K562 (cell line): Measurements from ENCODE around the gene ILKAP. TPM values are rescaled to one million over a fixed set of nuclear protein-coding genes. Genes with fewer than 3 reads are reported as not detected.

Experiments
- ATAC-seq: fragments of 200-7000 bp; cut with Tn5 transposase; 3 replicates; pipeline ENCODE4 v1.9.1; 2020; ENCODE audit warnings: moderate library complexity
- BruUV-seq: library from RNA; stranded (reverse); fragments of 400-500 nt; replicated peaks from 2 replicates; lab custom pipeline; 2021; lab: Mats Ljungman, UMichigan
- CTCF ChIA-PET: fragments of 300-600 bp; formaldehyde crosslinking; extraction: SDS; loops from one replicate; lab custom pipeline; 2021; ENCODE audit warnings: low intra/inter-chr PET ratio; lab: Yijun Ruan, JAX
- POLR2A ChIA-PET: fragments of 300-600, 350-650 bp; sonication (Branson Sonifier 250); formaldehyde crosslinking; extraction: SDS; loops from one replicate; lab custom pipeline; 2021; ENCODE audit warnings: antibody characterized with exemption, inconsistent platforms; lab: Yijun Ruan, JAX
- DNase-seq, 4 experiments: peaks; one replicate each; pipeline versions ENCODE4 v3.0.0 to v3.0.0-alpha.2; 2011 to 2018; ENCODE audit warnings: low spot score in 3 of 4, mixed read lengths in 3 of 4; ENCODE audit errors: extremely low read depth in 1 of 4
- FAIRE-seq: peaks from 2 replicates; lab custom pipeline; 2011; peaks lifted over from hg19 to GRCh38; lab: Jason Lieb, UNC
- H2AFZ ChIP-seq: 2 replicates; pipeline ENCODE4 v1.6.0; 2011; ENCODE audit warnings: low read depth, low read length, control low read depth, inconsistent platforms
- H3K27ac ChIP-seq: fragments of 200-600 bp; 3 replicates; pipeline ENCODE4 v1.8.0; 2011; ENCODE audit warnings: low read depth, mild to moderate bottlenecking, control low read depth, inconsistent platforms, low read length, moderate library complexity, mixed read lengths; ENCODE audit errors: extremely low read depth
- H3K27me3 ChIP-seq, 2 experiments: fragments of 300-600 bp in 1 of 2; 2 replicates in 1 of 2; 3 replicates in 1 of 2; pipeline versions ENCODE4 v1.6.0 to v1.8.0; 2011; ENCODE audit warnings: inconsistent platforms in 2 of 2, low read length in 2 of 2, mild to moderate bottlenecking in 1 of 2, mixed read lengths in 1 of 2, moderate library complexity in 1 of 2; ENCODE audit not compliant: control insufficient read depth in 2 of 2, insufficient read depth in 2 of 2
- H3K36me3 ChIP-seq: fragments of 300-600 bp; 3 replicates; pipeline ENCODE4 v1.8.0; 2011; ENCODE audit warnings: mild to moderate bottlenecking, low read length, inconsistent platforms; ENCODE audit not compliant: control insufficient read depth, insufficient read depth
- H3K4me1 ChIP-seq, 2 experiments: fragments of 200-600 bp in 1 of 2; replicated peaks in 1 of 2; 2 replicates in 1 of 2; 3 replicates in 1 of 2; pipeline versions ENCODE4 v1.5.1 to v1.8.0; 2011; ENCODE audit warnings: inconsistent platforms in 2 of 2, low read length in 2 of 2, mild to moderate bottlenecking in 1 of 2, mixed read lengths in 1 of 2, moderate library complexity in 1 of 2; ENCODE audit not compliant: control insufficient read depth in 2 of 2, insufficient read depth in 2 of 2
- H3K4me2 ChIP-seq: 2 replicates; pipeline ENCODE4 v1.6.1; 2011; ENCODE audit warnings: low read length, control low read depth, inconsistent platforms, mixed read lengths; ENCODE audit not compliant: insufficient read depth
- H3K4me3 ChIP-seq: fragments of 200-600 bp; sonication (generic), shearing (Covaris generic); 2 replicates; pipeline ENCODE4 v1.5.1; 2016; ENCODE audit warnings: control low read depth, inconsistent platforms
- H3K79me2 ChIP-seq: fragments of 200-600 bp; 3 replicates; pipeline ENCODE4 v1.8.0; 2011; ENCODE audit warnings: low read length, inconsistent platforms; ENCODE audit not compliant: control insufficient read depth, insufficient read depth
- H3K9ac ChIP-seq, 2 experiments: 2 replicates each; pipeline versions ENCODE4 v1.6.0 to v1.6.1; 2011; ENCODE audit warnings: low read depth in 2 of 2, low read length in 2 of 2, control low read depth in 1 of 2, inconsistent platforms in 1 of 2, mild to moderate bottlenecking in 1 of 2, mixed read lengths in 1 of 2; ENCODE audit not compliant: insufficient read depth in 1 of 2
- H3K9me1 ChIP-seq: one replicate; pipeline ENCODE4 v1.6.0; 2011; ENCODE audit warnings: inconsistent platforms, mild to moderate bottlenecking, low read length, moderate library complexity; ENCODE audit not compliant: control insufficient read depth, insufficient read depth
- H3K9me3 ChIP-seq: replicated peaks from 2 replicates; pipeline ENCODE4 v1.5.1; 2011; ENCODE audit warnings: low read depth, low read length, inconsistent platforms; ENCODE audit not compliant: control insufficient read depth, insufficient read depth
- H4K20me1 ChIP-seq: replicated peaks from 2 replicates; pipeline ENCODE4 v1.6.1; 2011; ENCODE audit warnings: low read length, inconsistent platforms, mixed read lengths; ENCODE audit not compliant: control insufficient read depth, insufficient read depth
- BRF2 ChIP-seq: IDR thresholded peaks from 3 replicates; pipeline ENCODE4 v1.6.1; 2011; ENCODE audit warnings: borderline replicate concordance, mild to moderate bottlenecking; ENCODE audit not compliant: insufficient read length, insufficient read depth
- HDGF ChIP-seq: fragments of 450-650 bp; IDR thresholded peaks from 2 replicates; pipeline ENCODE4 v1.6.1; 2016
- NFE2 ChIP-seq: IDR thresholded peaks from 2 replicates; pipeline ENCODE4 v1.6.1; 2014; ENCODE audit warnings: antibody characterized with exemption, low read depth
- RBM14 ChIP-seq: fragments of 200-400 bp; formaldehyde crosslinking; IDR thresholded peaks from 2 replicates; pipeline ENCODE4 v1.6.1; 2018; ENCODE audit warnings: low read depth, mild to moderate bottlenecking, low read length, moderate library complexity, borderline replicate concordance; ENCODE audit not compliant: insufficient read depth
- TEAD1 ChIP-seq, 2 experiments: fragments of 450-650 bp in 1 of 2; sonication (generic) in 1 of 2; formaldehyde crosslinking; IDR thresholded peaks; 2 replicates each; pipeline versions ENCODE4 v1.4.0 to v1.8.0; 2020 to 2022; ENCODE audit warnings: mild to moderate bottlenecking in 2 of 2, missing genetic modification reagents in 1 of 2
- XRCC4 ChIP-seq: IDR thresholded peaks from one replicate; pipeline ENCODE4 v1.6.1; 2011; ENCODE audit not compliant: insufficient read depth, insufficient read length; ENCODE audit errors: extremely low read depth
- ZNF263 ChIP-seq: sonication (generic); formaldehyde crosslinking; IDR thresholded peaks from 2 replicates; pipeline ENCODE4 v1.8.0; 2022; ENCODE audit warnings: mild to moderate bottlenecking, missing genetic modification reagents, borderline replicate concordance
- ZNF830 ChIP-seq: fragments of 250-450 bp; sonication (Bioruptor Pico); IDR thresholded peaks from 2 replicates; pipeline ENCODE4 v1.5.0; 2021; ENCODE audit warnings: mild to moderate bottlenecking
- WGBS: fragments of 100-300 bp; shearing (Covaris generic); methylation state at CpG from one replicate; pipeline ENCODE4 v1.1.6; 2016; ENCODE audit warnings: low coverage, mixed read lengths; ENCODE audit not compliant: insufficient coverage; ENCODE audit errors: missing lambda C conversion rate; 5-methylcytosine and 5-hydroxymethylcytosine counted together
- in situ Hi-C: fragments of 300-500 bp; cut with MboI; formaldehyde crosslinking; loops from 4 replicates; pipeline ENCODE4 v1.15.0; 2018; ENCODE audit warnings: inconsistent platforms, mixed read lengths
- intact Hi-C: fragments of 100-400 bp; cut with micrococcal nuclease; formaldehyde crosslinking; loops from 2 replicates; pipeline ENCODE4 v1.14.2; 2022
- polyA plus RNA-seq, 8 experiments: library from polyadenylated mRNA; depleted of rRNA in 4 of 8; stranded (reverse) in 5 of 8; unstranded in 3 of 8; fragments of >200 nt; fragmentation: Nextera tagmentation in 2 of 8; fragmentation: Illumina TruSeq in 1 of 8; extraction: Ambion mirVana in 2 of 8; extraction: Trizol in 1 of 8; gene quantifications; 2 replicates each; pipeline versions ENCODE4 v1.2.1 to v1.2.3, GENCODE V29; 2011 to 2014; ENCODE audit warnings: inconsistent platforms in 1 of 8, missing spikeins in 1 of 8
- total RNA-seq, 7 experiments: library from RNA; depleted of rRNA in 6 of 7; stranded (reverse); fragments of >200 nt in 6 of 7; fragmentation: Illumina TruSeq in 2 of 7; extraction: Trizol in 2 of 7; gene quantifications; 2 replicates each; pipeline versions ENCODE4 v1.2.1 to v1.2.3, GENCODE V29; 2011 to 2021; ENCODE audit warnings: low replicate concordance in 1 of 7

ILKAP gene
- total and polyA plus RNA-seq, 9 of the 15 experiments (the other 6 are each of a cell fraction or from before 2014, with no cell fraction given), result 3.1 to 43.9 (median 20.7) TPM

- in situ Hi-C loops, result no loop called here
- no peaks in the 10 kb centered on the region for H4K20me1 ChIP-seq
- DNase-seq (no peak), FAIRE-seq (no peak)
- intact Hi-C loops, result no loop called here
- TF ChIP-seq ZNF830 (CRISPR knock-in tag), result no peak
- no peak for TF ChIP-seq HDGF
- no peak for TF ChIP-seq XRCC4
- no peak for TF ChIP-seq TEAD1 (CRISPR knock-in tag; IDR thresholded peaks at IDR 0.05)
- TF ChIP-seq ZNF263 (CRISPR knock-in tag), result no peak
- no peak for TF ChIP-seq BRF2
- no peak for TF ChIP-seq RBM14
- no peak for TF ChIP-seq NFE2
- TF ChIP-seq, all 486 proteins: peak for 0
- Histone ChIP-seq H3K79me2 (no peaks in the 10 kb centered on the region), H3K9me3 (no peaks in the 10 kb centered on the region), H3K27ac (no peak overlapping the region), H3K27me3 (no peaks in the 10 kb centered on the region), H3K4me2 (no peak overlapping the region), H2AFZ (no peak overlapping the region), H3K36me3 (no peaks in the 10 kb centered on the region), H3K4me3 (no peak overlapping the region), H3K4me1 (peaks cover 0 to 46% of the 10 kb centered on the region in 2 experiments; a peak in 2 of 5 replicates), H3K9ac (no peak overlapping the region; a peak in 1 of 4 replicates), H3K9me1 (no peaks in the 10 kb centered on the region)
- no TSS peak for BruUV-seq
- no peak for ATAC-seq
- CTCF ChIA-PET, result no interaction called here
- POLR2A ChIA-PET, result no interaction called here
- WGBS, result 51% methylated on average over 10 of the region's 14 CpGs
Measured at GRCh38 chr2:238157506-238158017, 45.9 kb downstream of the ILKAP start.
